AG04449 (cell line): ENCODE results near the gene BCKDHB.

ENCODE experiments used
- CTCF ChIA-PET: fragments of 350-600 bp; formaldehyde crosslinking; extraction: SDS; loops from one replicate; lab custom pipeline; 2021; ENCODE audit warnings: antibody characterized with exemption; lab: Yijun Ruan, JAX
- POLR2A ChIA-PET: fragments of 400-600, 350-600 bp; formaldehyde crosslinking; extraction: SDS; loops from one replicate; lab custom pipeline; 2020; ENCODE audit warnings: antibody characterized with exemption, inconsistent platforms; lab: Yijun Ruan, JAX
- DNase-seq: peaks from one replicate; pipeline ENCODE4 v3.0.0-alpha.2; 2010; ENCODE audit warnings: low read depth, low spot score
- H3K4me3 ChIP-seq: 2 replicates; pipeline ENCODE4 v1.5.1; 2011; ENCODE audit warnings: low read depth, mild to moderate bottlenecking, control low read depth, low read length
- CTCF ChIP-seq: IDR thresholded peaks from one replicate; pipeline ENCODE4 v1.5.1; 2011; ENCODE audit warnings: mild to moderate bottlenecking, moderate library complexity, low read length, control low read depth, inconsistent platforms; ENCODE audit not compliant: insufficient read depth; ENCODE audit errors: missing control alignments

Gene BCKDHB

GRCh38 chr6:80340280-80340679, 233.8 kb downstream of the BCKDHB start:
- CTCF ChIA-PET = interaction anchor here (1.3 kb wide), 1 partner anchor 9 kb away, joined by 5 read pairs; no protein-coding TSS in a partner anchor

GRCh38 chr6:80340686-80341085, 234.2 kb downstream of the BCKDHB start:
- no peak for DNase-seq
- H3K4me3 ChIP-seq = no peak overlapping the region
- TF ChIP-seq CTCF = no peak
- ChIA-PET POLR2A (no interaction called here), CTCF (interaction anchor here (1.3 kb wide), 1 partner anchor 10 kb away, joined by 5 read pairs; no protein-coding TSS in a partner anchor)

More at GRCh38 chr6:80340280-80340679, 233.8 kb downstream of the BCKDHB start:
- no peak for DNase-seq
- no peak overlapping the region for H3K4me3 ChIP-seq
- POLR2A ChIA-PET = no interaction called here
- TF ChIP-seq CTCF = no peak

- ChIA-PET POLR2A (no interaction called here), CTCF (no interaction called here)
- peak; percentile 72 for DNase-seq
- H3K4me3 ChIP-seq = no peak overlapping the region
- no peak for TF ChIP-seq CTCF
Observed at GRCh38 chr6:80341330-80341729, 234.9 kb downstream of the BCKDHB start.

GRCh38 chr6:80343511-80343910, 237.0 kb downstream of the BCKDHB start:
- no peak for DNase-seq
- no peak for TF ChIP-seq CTCF
- CTCF ChIA-PET = interaction anchor here (1.4 kb wide), 1 partner anchor 11 kb away, joined by 3 read pairs; no protein-coding TSS in a partner anchor
- no peak overlapping the region for H3K4me3 ChIP-seq
- POLR2A ChIA-PET = no interaction called here

GRCh38 chr6:80347101-80347500, 240.6 kb downstream of the BCKDHB start:
- ChIA-PET POLR2A (no interaction called here), CTCF (interaction anchor here (1.1 kb wide), 1 partner anchor 133 kb away, joined by 5 read pairs; no protein-coding TSS in a partner anchor)
- no peak for DNase-seq
- no peak overlapping the region for H3K4me3 ChIP-seq
- TF ChIP-seq CTCF = no peak

GRCh38 chr6:80348263-80348662, 241.8 kb downstream of the BCKDHB start:
- no peak overlapping the region for H3K4me3 ChIP-seq
- ChIA-PET CTCF (interaction anchor here (1.1 kb wide), 1 partner anchor 134 kb away, joined by 5 read pairs; no protein-coding TSS in a partner anchor), POLR2A (no interaction called here)
- no peak for TF ChIP-seq CTCF
- no peak for DNase-seq
